Vagina (tissue), 2 donors: ENCODE results near the gene CXCL1.

Experiments used
- POLR2A ChIP-seq, 2 donors: fragments of 450-650 bp; IDR thresholded peaks; one replicate each; pipeline ENCODE4 v1.6.1; 2017; ENCODE audit warnings: antibody characterized with exemption in 2 of 2, mild to moderate bottlenecking in 2 of 2, moderate library complexity in 2 of 2
- TF ChIP-seq, protein P1 (sequence below), 3 experiments: fragments of 450-650 bp in 2 of 3; fragments of 200-600 bp in 1 of 3; sonication (generic) in 1 of 3; IDR thresholded peaks; one replicate each; pipeline ENCODE4 v1.5.1; 2017 to 2019; ENCODE audit warnings: antibody characterized with exemption in 3 of 3, mild to moderate bottlenecking in 2 of 3, moderate library complexity in 2 of 3

DNA sequence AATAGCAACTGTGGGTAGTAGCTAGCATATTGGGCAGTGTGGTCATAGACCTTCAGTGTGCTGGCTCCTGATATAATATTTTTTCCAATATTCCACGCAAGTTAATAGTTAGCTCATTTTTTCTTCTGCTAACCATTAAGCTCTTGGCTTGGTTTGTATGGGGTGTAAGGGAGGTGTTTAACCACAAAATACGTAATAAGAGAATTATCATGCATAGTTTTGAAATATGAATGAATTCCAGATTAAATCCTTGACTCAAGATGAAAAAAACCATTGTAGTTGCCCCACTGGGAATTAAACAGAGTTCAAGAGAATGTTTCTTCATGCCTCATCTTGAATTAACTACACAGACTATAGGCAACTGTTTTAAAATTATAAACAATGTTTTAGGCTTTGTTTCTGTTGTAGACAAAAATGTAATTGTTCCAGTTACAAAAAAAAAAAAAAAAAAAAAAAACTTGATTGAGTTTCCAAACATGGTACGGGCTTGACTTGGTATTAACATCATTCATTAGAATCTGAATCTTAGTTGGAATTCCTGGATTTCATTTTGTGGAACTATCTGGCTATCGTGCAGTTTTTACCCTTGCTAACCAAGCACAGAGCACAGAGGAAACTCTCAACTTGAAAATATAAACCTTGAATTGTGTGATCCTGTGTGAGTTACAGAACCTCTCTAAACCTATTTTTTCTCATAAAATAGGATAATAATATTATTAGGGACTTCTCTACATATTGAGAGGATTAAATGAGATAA lies 28.4 kb downstream of the CXCL1 start:
- TF ChIP-seq, protein P1, sequence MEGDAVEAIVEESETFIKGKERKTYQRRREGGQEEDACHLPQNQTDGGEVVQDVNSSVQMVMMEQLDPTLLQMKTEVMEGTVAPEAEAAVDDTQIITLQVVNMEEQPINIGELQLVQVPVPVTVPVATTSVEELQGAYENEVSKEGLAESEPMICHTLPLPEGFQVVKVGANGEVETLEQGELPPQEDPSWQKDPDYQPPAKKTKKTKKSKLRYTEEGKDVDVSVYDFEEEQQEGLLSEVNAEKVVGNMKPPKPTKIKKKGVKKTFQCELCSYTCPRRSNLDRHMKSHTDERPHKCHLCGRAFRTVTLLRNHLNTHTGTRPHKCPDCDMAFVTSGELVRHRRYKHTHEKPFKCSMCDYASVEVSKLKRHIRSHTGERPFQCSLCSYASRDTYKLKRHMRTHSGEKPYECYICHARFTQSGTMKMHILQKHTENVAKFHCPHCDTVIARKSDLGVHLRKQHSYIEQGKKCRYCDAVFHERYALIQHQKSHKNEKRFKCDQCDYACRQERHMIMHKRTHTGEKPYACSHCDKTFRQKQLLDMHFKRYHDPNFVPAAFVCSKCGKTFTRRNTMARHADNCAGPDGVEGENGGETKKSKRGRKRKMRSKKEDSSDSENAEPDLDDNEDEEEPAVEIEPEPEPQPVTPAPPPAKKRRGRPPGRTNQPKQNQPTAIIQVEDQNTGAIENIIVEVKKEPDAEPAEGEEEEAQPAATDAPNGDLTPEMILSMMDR (IDR thresholded peaks at IDR 0.05) = no peak
- no peak for TF ChIP-seq POLR2A (IDR thresholded peaks at IDR 0.05)
